RPMI7951 (cell line): ENCODE results near the gene C1QTNF6. TPM values are rescaled to one million over a fixed set of nuclear protein-coding genes. Genes with fewer than 3 reads are reported as not detected.
"Not testable (repeated sequence)": the region's sequence is repeated elsewhere in the genome, so short reads cannot be mapped to it uniquely, and the experiment has no call there.

Experiments
- DNase-seq: peaks from one replicate; pipeline ENCODE4 v3.0.0-alpha.2; 2012; ENCODE audit warnings: low read depth
- total RNA-seq: library from RNA; depleted of rRNA; stranded (reverse); fragments of >200 nt; shearing (Covaris generic); gene quantifications from 2 replicates; pipeline ENCODE4 v1.2.3, GENCODE V29; 2014

C1QTNF6 gene
- total RNA-seq, 1 experiment from 2014 or later: 2.0 TPM

- no peak for DNase-seq
Measured at GRCh38 chr22:37206841-37207821, 19.1 kb upstream of the C1QTNF6 start.

- DNase-seq: no peak
Measured at GRCh38 chr22:37206118-37206840, 18.2 kb upstream of the C1QTNF6 start.

DNA sequence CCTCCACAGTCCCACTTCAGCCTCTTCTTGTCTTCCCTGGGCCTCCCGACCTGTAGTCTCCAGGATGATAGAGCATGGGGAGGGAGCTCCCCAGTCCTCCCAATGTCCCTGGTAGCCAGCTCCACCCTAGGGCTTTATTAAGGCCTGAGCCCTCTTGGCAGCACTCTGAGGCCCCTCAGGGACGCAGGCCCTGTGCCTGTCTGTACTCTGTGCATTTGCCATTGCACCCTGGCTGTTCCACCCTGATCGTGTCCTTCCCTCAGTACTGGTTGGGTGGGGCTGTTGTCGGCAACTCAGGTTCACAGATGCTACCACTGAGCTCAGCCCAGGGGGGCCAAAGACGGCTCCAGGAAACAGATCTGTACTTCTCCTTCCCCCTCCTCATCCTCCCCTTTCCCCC, 17.0 kb upstream of the C1QTNF6 start:
- DNase-seq: no peak

DNA sequence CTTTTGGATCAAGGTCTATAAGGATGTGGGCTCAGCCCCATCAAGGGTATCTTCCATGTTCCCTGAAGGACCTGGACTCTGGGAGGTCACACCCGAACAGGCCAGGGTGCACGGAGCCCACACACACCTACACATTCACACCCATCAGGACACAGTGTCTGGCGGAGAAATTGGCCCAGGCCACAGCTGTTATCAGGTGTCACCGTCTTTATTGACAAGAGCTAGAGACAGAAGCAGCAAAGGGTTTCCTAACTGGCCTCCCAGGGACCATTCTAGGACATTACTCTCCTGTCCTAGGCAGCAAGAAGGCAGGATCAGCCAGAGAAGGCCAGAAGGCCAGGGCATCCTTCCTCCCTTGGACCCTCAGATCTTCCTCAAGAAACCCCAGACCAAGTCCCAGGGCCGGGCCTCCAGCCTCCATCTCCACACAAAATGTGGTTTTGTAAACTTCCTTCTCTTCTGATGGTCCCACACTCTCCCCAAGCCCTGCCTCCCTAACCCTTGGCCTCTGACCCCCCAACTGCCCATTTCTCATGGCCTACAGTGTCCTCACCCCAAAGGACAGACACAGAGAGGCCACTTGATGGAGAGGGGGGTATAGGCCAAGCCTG, 16.1 kb upstream of the C1QTNF6 start:
- no peak for DNase-seq

DNA sequence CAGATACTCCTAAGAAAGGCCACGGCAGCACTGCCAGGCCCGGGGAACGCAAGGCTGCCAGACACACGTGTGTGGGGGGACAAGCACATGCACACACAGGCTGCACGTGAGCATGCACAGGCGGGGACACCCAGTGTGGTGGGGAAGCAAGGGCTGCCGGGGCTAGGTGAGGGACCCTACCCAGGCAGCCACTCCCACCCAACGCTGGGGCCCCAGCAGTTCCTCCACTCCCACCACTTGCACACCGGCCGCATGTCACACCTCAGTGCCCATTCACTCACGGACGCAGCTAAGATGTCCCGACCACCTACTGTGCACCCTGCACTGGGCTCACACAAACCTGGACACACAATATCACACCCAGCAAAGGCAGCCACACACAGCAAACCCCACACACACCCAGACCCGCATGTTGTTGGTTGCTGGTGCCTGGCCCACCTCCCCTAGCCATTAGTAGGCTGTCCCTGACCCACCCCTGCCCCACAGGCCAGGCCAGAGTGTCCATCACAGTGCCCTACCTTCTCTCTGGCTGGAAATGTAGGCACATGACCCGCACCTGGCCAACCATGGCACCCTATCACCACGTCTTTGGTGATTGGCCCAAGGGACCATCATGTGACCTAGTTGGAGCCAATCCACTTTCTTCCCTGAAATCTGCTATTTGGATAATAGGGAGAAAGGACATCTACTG, 15.5 kb upstream of the C1QTNF6 start:
- no peak for DNase-seq

DNA sequence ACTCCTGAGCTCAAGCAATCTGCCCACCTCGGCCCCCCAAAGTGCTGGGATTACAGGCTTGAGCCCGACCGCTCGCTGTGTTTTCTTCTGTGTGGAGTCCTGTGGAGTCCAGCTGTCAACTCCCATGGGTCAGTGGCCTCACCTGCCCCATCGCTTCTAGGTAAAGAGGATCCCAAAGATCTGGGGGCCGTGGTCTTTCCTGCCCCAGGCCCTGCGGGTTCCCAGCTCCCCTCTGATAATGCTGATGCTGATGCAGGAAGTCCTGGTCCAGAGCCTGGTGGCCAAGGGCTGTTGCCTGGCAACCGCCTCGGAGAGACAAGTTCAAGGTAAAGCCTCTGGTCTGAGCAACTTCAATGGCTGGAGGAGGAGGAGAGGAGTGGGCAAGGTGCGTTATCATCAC, 14.7 kb upstream of the C1QTNF6 start:
- no peak for DNase-seq

GRCh38 chr22:37202001-37202555, 14.0 kb upstream of the C1QTNF6 start:
- DNase-seq: no peak

- DNase-seq: not testable (repeated sequence)
Measured at GRCh38 chr22:37201443-37201820, 13.4 kb upstream of the C1QTNF6 start.

DNA sequence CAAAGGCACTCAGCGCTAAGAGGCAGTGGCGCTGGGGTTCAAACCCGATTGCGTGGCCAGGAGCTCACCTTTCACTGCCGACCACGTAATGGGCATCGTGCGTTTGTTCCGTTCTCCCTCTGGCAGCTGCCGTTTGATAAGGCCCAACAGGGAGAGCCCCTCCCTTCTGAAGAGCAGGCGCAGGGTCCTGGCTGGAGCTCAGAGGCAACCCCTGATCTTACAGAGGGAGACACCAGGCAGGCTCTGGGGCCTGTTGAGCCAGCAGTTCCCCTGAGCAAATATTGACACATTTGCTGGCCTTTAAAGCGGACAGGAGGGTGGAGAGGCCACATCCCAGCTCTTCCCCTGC, 11.7 kb upstream of the C1QTNF6 start:
- peak; percentile 7 for DNase-seq

- peak; percentile 92 for DNase-seq
Measured at GRCh38 chr22:37199103-37199759, 11.2 kb upstream of the C1QTNF6 start.

- peak; percentile 69 for DNase-seq
Measured at GRCh38 chr22:37198258-37199102, 10.4 kb upstream of the C1QTNF6 start.

DNA sequence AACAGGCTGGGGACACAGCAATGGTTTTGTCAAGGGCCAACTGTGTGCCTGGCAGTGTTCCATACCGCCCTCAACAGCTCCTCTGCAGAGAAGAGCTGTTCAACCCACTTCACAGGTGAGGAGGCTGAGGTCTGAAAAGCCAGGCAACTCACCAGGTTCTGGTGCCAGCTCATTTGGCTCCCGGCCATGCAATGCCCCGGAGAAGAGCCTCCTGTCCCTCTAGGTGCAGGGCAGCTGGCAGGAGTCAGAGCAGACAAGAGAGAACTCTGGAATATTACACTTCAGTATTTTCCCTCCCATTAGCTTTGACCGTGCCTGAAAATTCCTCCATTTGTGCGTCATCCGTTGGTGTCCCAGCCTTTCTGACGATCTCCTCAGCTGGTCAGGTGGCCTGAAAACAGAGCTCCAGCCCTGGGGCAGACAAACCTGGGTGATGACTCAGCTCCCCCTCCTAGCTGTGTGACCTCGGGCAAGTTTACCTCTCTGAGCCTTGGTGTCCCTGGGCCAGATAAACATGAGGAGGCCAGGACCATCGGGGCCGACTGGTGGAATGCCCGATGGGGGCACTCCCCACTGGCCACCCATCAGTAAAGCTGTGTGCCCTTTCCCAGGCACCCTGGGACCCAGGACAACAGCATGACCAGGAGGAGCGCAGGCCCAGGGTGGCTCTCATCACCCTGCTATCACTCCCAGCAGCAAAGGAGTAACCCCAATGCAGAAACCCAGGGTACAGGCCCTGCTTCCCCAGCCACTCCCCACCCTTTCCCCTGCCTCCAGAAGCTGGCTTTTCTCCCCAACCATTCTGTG, 9.6 kb upstream of the C1QTNF6 start:
- DNase-seq: peak; percentile 88

GRCh38 chr22:37196539-37197450, 8.7 kb upstream of the C1QTNF6 start:
- peak; percentile 92 for DNase-seq

DNA sequence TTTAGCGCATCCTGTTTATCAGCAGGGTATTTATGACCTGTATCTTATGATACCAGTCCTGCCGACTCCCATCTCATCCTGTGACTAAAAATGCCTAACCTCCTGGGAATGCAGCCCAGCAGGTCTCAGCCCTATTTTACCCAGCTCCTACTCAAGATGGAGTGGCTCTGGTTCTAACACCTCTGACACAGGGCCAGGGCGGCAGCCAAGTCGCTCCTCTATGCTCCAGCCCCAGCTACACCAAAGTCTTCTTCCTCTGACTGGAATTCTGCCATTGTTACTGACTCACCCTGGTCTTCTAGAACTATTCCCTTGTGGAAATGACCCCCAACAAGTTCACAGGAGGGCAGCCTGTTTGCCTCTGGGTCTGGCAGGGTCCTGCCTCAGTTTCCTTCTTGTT, 7.9 kb upstream of the C1QTNF6 start:
- peak; percentile 58 for DNase-seq

DNA sequence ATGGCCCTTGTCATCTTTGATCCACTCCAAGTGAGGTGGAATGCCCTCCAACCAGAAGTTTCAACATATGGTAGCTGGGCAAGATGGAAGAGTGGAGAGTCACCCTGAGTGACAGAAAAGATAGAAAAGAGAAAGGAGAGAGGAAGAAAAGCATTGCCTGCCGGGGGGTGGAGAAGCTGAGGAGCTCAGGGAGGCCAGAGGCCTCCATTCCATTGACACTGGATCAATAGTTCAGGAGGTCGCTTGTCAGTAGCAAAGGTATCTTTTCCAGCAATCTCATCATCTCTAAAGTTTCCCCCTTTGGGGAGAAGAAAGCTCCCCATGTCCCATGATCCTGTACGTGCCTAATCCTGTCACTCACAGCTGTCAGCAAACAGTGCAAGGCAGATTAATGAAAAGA, 6.7 kb upstream of the C1QTNF6 start:
- no peak for DNase-seq

GRCh38 chr22:37193629-37194191, 5.7 kb upstream of the C1QTNF6 start:
- DNase-seq: peak; percentile 54

- no peak for DNase-seq
Measured at GRCh38 chr22:37192741-37193140, 4.7 kb upstream of the C1QTNF6 start.

DNA sequence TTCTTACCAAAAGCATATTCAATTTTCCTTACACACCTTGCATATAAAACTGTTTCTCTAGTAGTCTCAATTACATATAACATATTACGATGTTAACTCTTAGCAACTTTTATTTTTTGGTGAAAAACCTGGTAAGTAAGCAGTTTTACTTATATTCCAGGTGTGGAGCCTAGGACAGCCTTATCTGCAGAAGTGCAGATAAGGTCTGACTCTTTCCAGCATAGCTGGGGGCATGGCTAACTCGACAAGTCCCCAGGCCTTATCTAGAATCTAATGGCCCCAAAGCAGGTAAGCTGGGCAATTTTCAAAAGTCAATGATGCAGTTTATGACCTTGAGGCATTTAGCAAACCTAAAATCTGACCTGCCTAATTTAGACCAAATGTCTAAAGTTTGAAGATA, 4.2 kb upstream of the C1QTNF6 start:
- DNase-seq: no peak
